Gastrocnemius medialis (tissue), 4 donors: ENCODE results near the gene ESAM.

Experiments used
- POLR2A ChIP-seq, 2 donors: fragments of 450-650 bp; IDR thresholded peaks; one replicate each; pipeline ENCODE4 v1.6.1; 2017; ENCODE audit warnings: antibody characterized with exemption in 2 of 2, mild to moderate bottlenecking in 2 of 2, moderate library complexity in 2 of 2
- TF ChIP-seq, protein P1 (sequence below), 5 experiments: fragments of 450-650 bp in 3 of 5; fragments of 200-600 bp in 2 of 5; sonication (generic) in 2 of 5; IDR thresholded peaks in 4 of 5; conservative IDR thresholded peaks in 1 of 5; 1 replicate in 4 of 5; 2 replicates in 1 of 5; pipeline ENCODE4 v1.5.1; 2016 to 2019; ENCODE audit warnings: antibody characterized with exemption in 5 of 5, mild to moderate bottlenecking in 3 of 5, moderate library complexity in 3 of 5

DNA sequence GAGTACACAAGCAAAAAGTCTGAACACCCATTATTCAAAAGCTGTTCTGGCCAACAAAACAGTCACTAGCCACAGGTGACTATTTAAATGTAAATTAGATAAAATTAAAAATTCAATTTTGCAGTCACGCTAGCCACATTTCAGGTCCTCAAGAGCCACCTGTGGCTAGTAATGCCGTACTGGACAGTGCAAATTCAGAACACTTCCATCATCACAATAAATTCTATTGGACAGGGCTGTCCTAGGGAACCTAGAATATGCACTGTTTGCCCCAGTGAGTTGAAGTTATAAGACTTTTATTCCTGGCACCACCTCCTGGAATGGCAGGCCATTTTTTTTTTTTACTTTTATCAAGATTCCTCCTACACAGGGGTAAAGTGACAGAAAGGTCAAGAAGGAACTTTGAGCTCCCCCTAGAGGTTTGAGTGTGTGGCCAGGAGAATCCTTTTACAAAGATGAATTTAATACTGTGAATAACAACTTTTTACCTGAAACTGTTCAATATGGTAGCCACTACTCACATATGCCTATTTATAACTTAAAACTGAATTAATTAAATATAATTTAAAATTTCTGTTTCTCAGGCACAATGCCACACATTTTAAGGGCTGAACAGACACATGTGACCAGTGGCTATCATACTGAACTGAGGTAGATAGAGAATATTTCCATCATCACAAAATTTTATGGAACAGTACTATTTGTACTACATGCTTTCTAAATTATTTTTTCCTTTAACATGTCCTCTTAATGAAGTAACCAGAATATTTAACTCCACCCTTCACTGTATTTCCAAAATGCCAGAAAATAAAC, 31.6 kb upstream of the ESAM start:
- TF ChIP-seq, protein P1, sequence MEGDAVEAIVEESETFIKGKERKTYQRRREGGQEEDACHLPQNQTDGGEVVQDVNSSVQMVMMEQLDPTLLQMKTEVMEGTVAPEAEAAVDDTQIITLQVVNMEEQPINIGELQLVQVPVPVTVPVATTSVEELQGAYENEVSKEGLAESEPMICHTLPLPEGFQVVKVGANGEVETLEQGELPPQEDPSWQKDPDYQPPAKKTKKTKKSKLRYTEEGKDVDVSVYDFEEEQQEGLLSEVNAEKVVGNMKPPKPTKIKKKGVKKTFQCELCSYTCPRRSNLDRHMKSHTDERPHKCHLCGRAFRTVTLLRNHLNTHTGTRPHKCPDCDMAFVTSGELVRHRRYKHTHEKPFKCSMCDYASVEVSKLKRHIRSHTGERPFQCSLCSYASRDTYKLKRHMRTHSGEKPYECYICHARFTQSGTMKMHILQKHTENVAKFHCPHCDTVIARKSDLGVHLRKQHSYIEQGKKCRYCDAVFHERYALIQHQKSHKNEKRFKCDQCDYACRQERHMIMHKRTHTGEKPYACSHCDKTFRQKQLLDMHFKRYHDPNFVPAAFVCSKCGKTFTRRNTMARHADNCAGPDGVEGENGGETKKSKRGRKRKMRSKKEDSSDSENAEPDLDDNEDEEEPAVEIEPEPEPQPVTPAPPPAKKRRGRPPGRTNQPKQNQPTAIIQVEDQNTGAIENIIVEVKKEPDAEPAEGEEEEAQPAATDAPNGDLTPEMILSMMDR (IDR thresholded peaks at IDR 0.05 in 4 of 5, conservative IDR thresholded peaks at IDR 0.05 in 1 of 5): peak in 4 of 5 experiments; percentile 18 to 62 (median 41)
- no peak for TF ChIP-seq POLR2A (IDR thresholded peaks at IDR 0.05)
